ENCODE measurements around the gene PRKCH. TPM values are rescaled to one million over a fixed set of nuclear protein-coding genes. Genes with fewer than 3 reads are reported as not detected.

Gene PRKCH
- polyA plus RNA-seq (2012; ENCODE audit: low read depth, missing spikeins): 45.7 TPM

- TF ChIP-seq POLR2AphosphoS5 (IDR thresholded peaks at IDR 0.05; ENCODE audit: low read depth, low read length) (no peak), POLR2A (IDR thresholded peaks at IDR 0.05; ENCODE audit: low read depth, low read length) (no peak), SPI1 (IDR thresholded peaks at IDR 0.05; ENCODE audit: low read depth, low read length) (no peak), TAF1 (IDR thresholded peaks at IDR 0.05; ENCODE audit: low read depth, low read length) (no peak; the same call in 1 of the 2 replicates), POU2F2 (IDR thresholded peaks at IDR 0.05; ENCODE audit: low read depth, low read length) (no peak), PAX5 (IDR thresholded peaks at IDR 0.05; ENCODE audit: insufficient read depth, low read length, severe bottlenecking) (no peak)
- DNase-seq (ENCODE audit: insufficient read length, low spot score) (peak; percentile 78), FAIRE-seq (peak; percentile 87)
These were observed at the start of gene PRKCH for GRCh38 chr14:61321385-61322010. PRKCH (plus strand) TSS chr14:61321579; CDS start chr14:61322102, 523 bp downstream.

GRCh38 chr14:61277232-61277631, 44.1 kb upstream of the PRKCH start:
- TF ChIP-seq PAX5 (IDR thresholded peaks at IDR 0.05; ENCODE audit: insufficient read depth, low read length, severe bottlenecking) (no peak), POLR2A (IDR thresholded peaks at IDR 0.05; ENCODE audit: low read depth, low read length) (no peak), SPI1 (IDR thresholded peaks at IDR 0.05; ENCODE audit: low read depth, low read length) (no peak), POU2F2 (IDR thresholded peaks at IDR 0.05; ENCODE audit: low read depth, low read length) (no peak), POLR2AphosphoS5 (IDR thresholded peaks at IDR 0.05; ENCODE audit: low read depth, low read length) (no peak), TAF1 (IDR thresholded peaks at IDR 0.05; ENCODE audit: low read depth, low read length) (no peak)
- no peak for DNase-seq (ENCODE audit: insufficient read length, low spot score)
- no peak for FAIRE-seq

GRCh38 chr14:61277784-61278183, 43.6 kb upstream of the PRKCH start:
- TF ChIP-seq TAF1 (IDR thresholded peaks at IDR 0.05; ENCODE audit: low read depth, low read length) (no peak), POU2F2 (IDR thresholded peaks at IDR 0.05; ENCODE audit: low read depth, low read length) (no peak), PAX5 (IDR thresholded peaks at IDR 0.05; ENCODE audit: insufficient read depth, low read length, severe bottlenecking) (no peak), POLR2AphosphoS5 (IDR thresholded peaks at IDR 0.05; ENCODE audit: low read depth, low read length) (no peak), POLR2A (IDR thresholded peaks at IDR 0.05; ENCODE audit: low read depth, low read length) (no peak)
- DNase-seq (ENCODE audit: insufficient read length, low spot score): no peak
- no peak for FAIRE-seq

- FAIRE-seq: no peak
- TF ChIP-seq PAX5 (IDR thresholded peaks at IDR 0.05; ENCODE audit: insufficient read depth, low read length, severe bottlenecking): no peak
- TF ChIP-seq POLR2AphosphoS5 (IDR thresholded peaks at IDR 0.05; ENCODE audit: low read depth, low read length): no peak
- TF ChIP-seq POU2F2 (IDR thresholded peaks at IDR 0.05; ENCODE audit: low read depth, low read length): no peak
- no peak for TF ChIP-seq POLR2A (IDR thresholded peaks at IDR 0.05; ENCODE audit: low read depth, low read length)
- no peak for TF ChIP-seq TAF1 (IDR thresholded peaks at IDR 0.05; ENCODE audit: low read depth, low read length)
- TF ChIP-seq SPI1 (IDR thresholded peaks at IDR 0.05; ENCODE audit: low read depth, low read length): no peak
- DNase-seq (ENCODE audit: insufficient read length, low spot score): no peak
These were observed 42.3 kb upstream of the PRKCH start for GRCh38 chr14:61279082-61279481.

GRCh38 chr14:61280092-61280525, 41.3 kb upstream of the PRKCH start:
- no peak for TF ChIP-seq TAF1 (IDR thresholded peaks at IDR 0.05; ENCODE audit: low read depth, low read length)
- no peak for TF ChIP-seq POLR2AphosphoS5 (IDR thresholded peaks at IDR 0.05; ENCODE audit: low read depth, low read length)
- no peak for FAIRE-seq
- no peak for DNase-seq (ENCODE audit: insufficient read length, low spot score)

- TF ChIP-seq SPI1 (IDR thresholded peaks at IDR 0.05; ENCODE audit: low read depth, low read length) (no peak), POLR2A (IDR thresholded peaks at IDR 0.05; ENCODE audit: low read depth, low read length) (no peak), PAX5 (IDR thresholded peaks at IDR 0.05; ENCODE audit: insufficient read depth, low read length, severe bottlenecking) (no peak), POU2F2 (IDR thresholded peaks at IDR 0.05; ENCODE audit: low read depth, low read length) (no peak), TAF1 (IDR thresholded peaks at IDR 0.05; ENCODE audit: low read depth, low read length) (no peak), POLR2AphosphoS5 (IDR thresholded peaks at IDR 0.05; ENCODE audit: low read depth, low read length) (no peak)
- peak; percentile 42 for DNase-seq (ENCODE audit: insufficient read length, low spot score)
- peak; percentile 87 for FAIRE-seq
These were observed 40.7 kb upstream of the PRKCH start for GRCh38 chr14:61280526-61281185.

- TF ChIP-seq TAF1 (IDR thresholded peaks at IDR 0.05; ENCODE audit: low read depth, low read length): no peak
- no peak for TF ChIP-seq POU2F2 (IDR thresholded peaks at IDR 0.05; ENCODE audit: low read depth, low read length)
- TF ChIP-seq SPI1 (IDR thresholded peaks at IDR 0.05; ENCODE audit: low read depth, low read length): no peak
- TF ChIP-seq POLR2A (IDR thresholded peaks at IDR 0.05; ENCODE audit: low read depth, low read length): no peak
- FAIRE-seq: no peak
- DNase-seq (ENCODE audit: insufficient read length, low spot score): no peak
These were observed 40.0 kb upstream of the PRKCH start, which contains the start of gene TMEM30B for GRCh38 chr14:61281186-61281947. TMEM30B (minus strand) TSS chr14:61281338; CDS start chr14:61281147, 191 bp downstream.

- TF ChIP-seq POLR2AphosphoS5 (IDR thresholded peaks at IDR 0.05; ENCODE audit: low read depth, low read length) (no peak), SPI1 (IDR thresholded peaks at IDR 0.05; ENCODE audit: low read depth, low read length) (no peak), TAF1 (IDR thresholded peaks at IDR 0.05; ENCODE audit: low read depth, low read length) (no peak), POLR2A (IDR thresholded peaks at IDR 0.05; ENCODE audit: low read depth, low read length) (no peak), POU2F2 (IDR thresholded peaks at IDR 0.05; ENCODE audit: low read depth, low read length) (no peak), PAX5 (IDR thresholded peaks at IDR 0.05; ENCODE audit: insufficient read depth, low read length, severe bottlenecking) (no peak)
- DNase-seq (ENCODE audit: insufficient read length, low spot score) (no peak), FAIRE-seq (no peak)
These were observed 39.5 kb upstream of the PRKCH start for GRCh38 chr14:61281948-61282275.

- FAIRE-seq (no peak), DNase-seq (ENCODE audit: insufficient read length, low spot score) (no peak)
- TF ChIP-seq POU2F2 (IDR thresholded peaks at IDR 0.05; ENCODE audit: low read depth, low read length): no peak
- TF ChIP-seq TAF1 (IDR thresholded peaks at IDR 0.05; ENCODE audit: low read depth, low read length): no peak
These were observed 38.6 kb upstream of the PRKCH start for GRCh38 chr14:61282746-61283145.
